GM19328 (cell line): ENCODE measurements around the gene COL18A1.

Experiments
- ATAC-seq: cut with Tn5 transposase; IDR thresholded peaks from one replicate; pipeline ENCODE4 v1.9.1; 2021; ENCODE audit warnings: mild to moderate bottlenecking, moderate library complexity; ENCODE audit not compliant: unreplicated experiment

COL18A1 gene

GRCh38 chr21:45396620-45396995, 8.4 kb upstream of the COL18A1 start:
- ATAC-seq = no peak

- ATAC-seq = no peak
These were observed 7.6 kb upstream of the COL18A1 start for GRCh38 chr21:45397381-45397780.

GRCh38 chr21:45401054-45401518, 3.9 kb upstream of the COL18A1 start:
- ATAC-seq = no peak

GRCh38 chr21:45401916-45402900, 2.8 kb upstream of the COL18A1 start:
- no peak for ATAC-seq

GRCh38 chr21:45403133-45403824, 1.7 kb upstream of the COL18A1 start:
- no peak for ATAC-seq

GRCh38 chr21:45403825-45404729, 888 bp upstream of the COL18A1 start:
- ATAC-seq = no peak

- no peak for ATAC-seq
These were observed 380 bp downstream of the COL18A1 start for GRCh38 chr21:45405271-45405818.

GRCh38 chr21:45405819-45406762, 1.1 kb downstream of the COL18A1 start:
- no peak for ATAC-seq

GRCh38 chr21:45406801-45407628, 2.0 kb downstream of the COL18A1 start:
- no peak for ATAC-seq

- no peak for ATAC-seq
These were observed 2.8 kb downstream of the COL18A1 start for GRCh38 chr21:45407629-45408247.

- ATAC-seq = no peak
These were observed 3.4 kb downstream of the COL18A1 start for GRCh38 chr21:45408271-45408791.

GRCh38 chr21:45408801-45409261, 3.9 kb downstream of the COL18A1 start:
- ATAC-seq = no peak

GRCh38 chr21:45409466-45410150, 4.6 kb downstream of the COL18A1 start:
- ATAC-seq = no peak

- ATAC-seq = no peak
These were observed 5.3 kb downstream of the COL18A1 start for GRCh38 chr21:45410151-45410864.

- ATAC-seq = no peak
These were observed 6.2 kb downstream of the COL18A1 start for GRCh38 chr21:45410865-45411809.
